ENCODE measurements around the gene USH2A. TPM values are rescaled to one million over a fixed set of nuclear protein-coding genes. Genes with fewer than 3 reads are reported as not detected.

Gene USH2A
- polyA plus RNA-seq, 1 donor from 2014 or later = 0.17 TPM

- H3K9ac ChIP-seq (ENCODE audit: low read length) = no peak overlapping the region
- no peak overlapping the region for H3K27ac ChIP-seq (ENCODE audit: low read length)
- no peaks in the 10 kb centered on the region for H3K79me2 ChIP-seq (replicated peaks; ENCODE audit: insufficient read depth, low read length)
- no peaks in the 10 kb centered on the region for H3K9me2 ChIP-seq (ENCODE audit: insufficient read depth, low read length)
- no peak overlapping the region for H3K4me3 ChIP-seq (ENCODE audit: low read length)
- TF ChIP-seq SMC3 (conservative IDR thresholded peaks at IDR 0.05; ENCODE audit: poor library complexity) = no peak
- TF ChIP-seq TAF1 (IDR thresholded peaks at IDR 0.05; ENCODE audit: low read depth) = no peak
- no peak for TF ChIP-seq CTCF (IDR thresholded peaks at IDR 0.05; ENCODE audit: poor library complexity, severe bottlenecking)
- TF ChIP-seq MXI1 (conservative IDR thresholded peaks at IDR 0.05; ENCODE audit: poor library complexity, severe bottlenecking) = no peak
- no peak for TF ChIP-seq POLR2AphosphoS5 (IDR thresholded peaks at IDR 0.05)
- no peaks in the 10 kb centered on the region for H3K9me3 ChIP-seq (ENCODE audit: low read length)
- H3K27me3 ChIP-seq (ENCODE audit: insufficient read depth, low read depth, low read length) = no peaks in the 10 kb centered on the region
- H2AFZ ChIP-seq (ENCODE audit: low read depth, low read length) = no peak overlapping the region
- no peak overlapping the region for H3K4me2 ChIP-seq (ENCODE audit: low read length)
- no peaks in the 10 kb centered on the region for H4K20me1 ChIP-seq (ENCODE audit: insufficient read depth)
- no peaks in the 10 kb centered on the region for H3K36me3 ChIP-seq (ENCODE audit: insufficient read depth, low read length)
- no peaks in the 10 kb centered on the region for H3F3A ChIP-seq (ENCODE audit: insufficient read depth, low read length, poor library complexity, severe bottlenecking)
These were observed 587.3 kb downstream of the USH2A start for GRCh38 chr1:215835951-215836350.

- Histone ChIP-seq H2AFZ (ENCODE audit: low read depth, low read length) (no peak overlapping the region), H3K4me2 (ENCODE audit: low read length) (no peak overlapping the region)
These were observed 589.1 kb downstream of the USH2A start for GRCh38 chr1:215833941-215834729.

More at GRCh38 chr1:215833941-215834729, 589.1 kb downstream of the USH2A start:
- H3K79me2 ChIP-seq (replicated peaks; ENCODE audit: insufficient read depth, low read length) = no peaks in the 10 kb centered on the region
- H4K20me1 ChIP-seq (ENCODE audit: insufficient read depth) = no peaks in the 10 kb centered on the region
- H3K27ac ChIP-seq (ENCODE audit: low read length) = no peak overlapping the region
- no peaks in the 10 kb centered on the region for H3K9me3 ChIP-seq (ENCODE audit: low read length)
- no peaks in the 10 kb centered on the region for H3K36me3 ChIP-seq (ENCODE audit: insufficient read depth, low read length)
- H3K9ac ChIP-seq (ENCODE audit: low read length) = no peak overlapping the region
- no peaks in the 10 kb centered on the region for H3K27me3 ChIP-seq (ENCODE audit: insufficient read depth, low read depth, low read length)
- H3F3A ChIP-seq (ENCODE audit: insufficient read depth, low read length, poor library complexity, severe bottlenecking) = no peaks in the 10 kb centered on the region
- no peak for TF ChIP-seq REST (IDR thresholded peaks at IDR 0.05; ENCODE audit: borderline replicate concordance)
- no peak for TF ChIP-seq RAD21 (conservative IDR thresholded peaks at IDR 0.05)
- TF ChIP-seq TAF1 (IDR thresholded peaks at IDR 0.05; ENCODE audit: low read depth) = no peak
- no peak for TF ChIP-seq POLR2AphosphoS5 (IDR thresholded peaks at IDR 0.05)
- no peak for TF ChIP-seq EZH2 (IDR thresholded peaks at IDR 0.05; ENCODE audit: borderline replicate concordance, insufficient read depth, low read length, poor library complexity, severe bottlenecking)
- TF ChIP-seq EP300 (conservative IDR thresholded peaks at IDR 0.05; ENCODE audit: poor library complexity, severe bottlenecking) = no peak
- no peak for TF ChIP-seq MXI1 (conservative IDR thresholded peaks at IDR 0.05; ENCODE audit: poor library complexity, severe bottlenecking)
- no peak for TF ChIP-seq CTCF (IDR thresholded peaks at IDR 0.05; ENCODE audit: poor library complexity, severe bottlenecking)
- TF ChIP-seq SMC3 (conservative IDR thresholded peaks at IDR 0.05; ENCODE audit: poor library complexity) = no peak
- no peak overlapping the region for H3K4me3 ChIP-seq (ENCODE audit: low read length)
- H3K9me2 ChIP-seq (ENCODE audit: insufficient read depth, low read length) = no peaks in the 10 kb centered on the region
